SU-DHL-6 (cell line): Measurements from ENCODE around the gene ZNF577.

Experiments used
- EZH2phosphoT487 ChIP-seq: fragments of 200-600 bp; sonication (generic), shearing (Covaris generic); conservative IDR thresholded peaks from 2 replicates; pipeline ENCODE4 v1.6.1; 2018; ENCODE audit warnings: mild to moderate bottlenecking, antibody characterized with exemption, low read length, moderate library complexity, mixed read lengths
- TF ChIP-seq, protein P1 (sequence below): fragments of 200-600 bp; sonication (generic); IDR thresholded peaks from one replicate; pipeline ENCODE4 v1.5.1; 2017; ENCODE audit warnings: antibody characterized with exemption, mild to moderate bottlenecking, low read length, moderate library complexity; ENCODE audit not compliant: insufficient read depth, poor library complexity, severe bottlenecking

GRCh38 chr19:51889934-51890333 is 2.2 kb upstream of the ZNF577 start:
- TF ChIP-seq EZH2phosphoT487: no peak
- TF ChIP-seq, protein P1, sequence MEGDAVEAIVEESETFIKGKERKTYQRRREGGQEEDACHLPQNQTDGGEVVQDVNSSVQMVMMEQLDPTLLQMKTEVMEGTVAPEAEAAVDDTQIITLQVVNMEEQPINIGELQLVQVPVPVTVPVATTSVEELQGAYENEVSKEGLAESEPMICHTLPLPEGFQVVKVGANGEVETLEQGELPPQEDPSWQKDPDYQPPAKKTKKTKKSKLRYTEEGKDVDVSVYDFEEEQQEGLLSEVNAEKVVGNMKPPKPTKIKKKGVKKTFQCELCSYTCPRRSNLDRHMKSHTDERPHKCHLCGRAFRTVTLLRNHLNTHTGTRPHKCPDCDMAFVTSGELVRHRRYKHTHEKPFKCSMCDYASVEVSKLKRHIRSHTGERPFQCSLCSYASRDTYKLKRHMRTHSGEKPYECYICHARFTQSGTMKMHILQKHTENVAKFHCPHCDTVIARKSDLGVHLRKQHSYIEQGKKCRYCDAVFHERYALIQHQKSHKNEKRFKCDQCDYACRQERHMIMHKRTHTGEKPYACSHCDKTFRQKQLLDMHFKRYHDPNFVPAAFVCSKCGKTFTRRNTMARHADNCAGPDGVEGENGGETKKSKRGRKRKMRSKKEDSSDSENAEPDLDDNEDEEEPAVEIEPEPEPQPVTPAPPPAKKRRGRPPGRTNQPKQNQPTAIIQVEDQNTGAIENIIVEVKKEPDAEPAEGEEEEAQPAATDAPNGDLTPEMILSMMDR: no peak
